Bronchial epithelial cell (primary cell): ENCODE results near the gene UNCX. TPM values are rescaled to one million over a fixed set of nuclear protein-coding genes. Genes with fewer than 3 reads are reported as not detected.

Experiments
- DNase-seq: peaks from one replicate; pipeline ENCODE4 v3.0.0-alpha.2; 2010; ENCODE audit warnings: low read depth
- FAIRE-seq: peaks from 2 replicates; lab custom pipeline; 2011; peaks lifted over from hg19 to GRCh38; lab: Jason Lieb, UNC
- H3K27me3 ChIP-seq: 2 replicates; pipeline ENCODE4 v1.5.1; 2011; ENCODE audit warnings: low read length; ENCODE audit not compliant: control insufficient read depth, insufficient read depth
- H3K36me3 ChIP-seq: 2 replicates; pipeline ENCODE4 v1.5.1; 2011; ENCODE audit warnings: low read length; ENCODE audit not compliant: control insufficient read depth, insufficient read depth
- H3K4me3 ChIP-seq: 2 replicates; pipeline ENCODE4 v1.5.1; 2011; ENCODE audit warnings: mild to moderate bottlenecking, low read depth, low read length, control low read depth
- total RNA-seq: library from RNA; depleted of rRNA; stranded (reverse); fragments of >200 nt; gene quantifications from 2 replicates; pipeline ENCODE4 v1.2.1, GENCODE V29; 2014
- TF ChIP-seq, protein P1 (sequence below): IDR thresholded peaks from 2 replicates; pipeline ENCODE4 v1.5.1; 2011; ENCODE audit warnings: mild to moderate bottlenecking, moderate library complexity, low read length, control low read depth, inconsistent platforms; ENCODE audit not compliant: insufficient read depth, severe bottlenecking

The UNCX gene
- total RNA-seq, 1 donor from 2014 or later: not detected

DNA sequence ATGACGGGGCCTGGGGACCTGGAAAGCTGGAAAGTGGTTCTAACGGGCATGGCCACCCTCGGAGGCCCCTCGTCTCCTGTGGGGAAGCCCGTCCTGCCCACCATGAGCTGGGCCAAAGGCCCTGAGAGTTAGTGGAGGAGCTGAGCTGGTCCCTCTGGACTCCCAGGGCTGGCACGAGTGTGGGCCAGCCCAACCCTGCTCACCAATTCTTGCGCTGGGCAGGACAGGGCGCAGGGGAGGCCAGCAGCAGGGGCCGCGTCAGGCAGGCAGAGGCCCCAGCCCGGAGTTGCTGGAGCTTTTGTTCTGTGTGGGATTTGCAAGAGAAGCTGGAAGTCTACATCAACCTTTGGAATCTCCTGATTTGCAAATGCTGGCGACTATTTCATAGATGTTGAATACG, 29.8 kb downstream of the UNCX start:
- no peak for FAIRE-seq
- TF ChIP-seq, protein P1, sequence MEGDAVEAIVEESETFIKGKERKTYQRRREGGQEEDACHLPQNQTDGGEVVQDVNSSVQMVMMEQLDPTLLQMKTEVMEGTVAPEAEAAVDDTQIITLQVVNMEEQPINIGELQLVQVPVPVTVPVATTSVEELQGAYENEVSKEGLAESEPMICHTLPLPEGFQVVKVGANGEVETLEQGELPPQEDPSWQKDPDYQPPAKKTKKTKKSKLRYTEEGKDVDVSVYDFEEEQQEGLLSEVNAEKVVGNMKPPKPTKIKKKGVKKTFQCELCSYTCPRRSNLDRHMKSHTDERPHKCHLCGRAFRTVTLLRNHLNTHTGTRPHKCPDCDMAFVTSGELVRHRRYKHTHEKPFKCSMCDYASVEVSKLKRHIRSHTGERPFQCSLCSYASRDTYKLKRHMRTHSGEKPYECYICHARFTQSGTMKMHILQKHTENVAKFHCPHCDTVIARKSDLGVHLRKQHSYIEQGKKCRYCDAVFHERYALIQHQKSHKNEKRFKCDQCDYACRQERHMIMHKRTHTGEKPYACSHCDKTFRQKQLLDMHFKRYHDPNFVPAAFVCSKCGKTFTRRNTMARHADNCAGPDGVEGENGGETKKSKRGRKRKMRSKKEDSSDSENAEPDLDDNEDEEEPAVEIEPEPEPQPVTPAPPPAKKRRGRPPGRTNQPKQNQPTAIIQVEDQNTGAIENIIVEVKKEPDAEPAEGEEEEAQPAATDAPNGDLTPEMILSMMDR: no peak
- Histone ChIP-seq H3K4me3 (no peak overlapping the region), H3K36me3 (no peaks in the 10 kb centered on the region), H3K27me3 (no peaks in the 10 kb centered on the region)
- no peak for DNase-seq

GRCh38 chr7:1263391-1263951, 30.8 kb downstream of the UNCX start:
- FAIRE-seq: no peak

DNA sequence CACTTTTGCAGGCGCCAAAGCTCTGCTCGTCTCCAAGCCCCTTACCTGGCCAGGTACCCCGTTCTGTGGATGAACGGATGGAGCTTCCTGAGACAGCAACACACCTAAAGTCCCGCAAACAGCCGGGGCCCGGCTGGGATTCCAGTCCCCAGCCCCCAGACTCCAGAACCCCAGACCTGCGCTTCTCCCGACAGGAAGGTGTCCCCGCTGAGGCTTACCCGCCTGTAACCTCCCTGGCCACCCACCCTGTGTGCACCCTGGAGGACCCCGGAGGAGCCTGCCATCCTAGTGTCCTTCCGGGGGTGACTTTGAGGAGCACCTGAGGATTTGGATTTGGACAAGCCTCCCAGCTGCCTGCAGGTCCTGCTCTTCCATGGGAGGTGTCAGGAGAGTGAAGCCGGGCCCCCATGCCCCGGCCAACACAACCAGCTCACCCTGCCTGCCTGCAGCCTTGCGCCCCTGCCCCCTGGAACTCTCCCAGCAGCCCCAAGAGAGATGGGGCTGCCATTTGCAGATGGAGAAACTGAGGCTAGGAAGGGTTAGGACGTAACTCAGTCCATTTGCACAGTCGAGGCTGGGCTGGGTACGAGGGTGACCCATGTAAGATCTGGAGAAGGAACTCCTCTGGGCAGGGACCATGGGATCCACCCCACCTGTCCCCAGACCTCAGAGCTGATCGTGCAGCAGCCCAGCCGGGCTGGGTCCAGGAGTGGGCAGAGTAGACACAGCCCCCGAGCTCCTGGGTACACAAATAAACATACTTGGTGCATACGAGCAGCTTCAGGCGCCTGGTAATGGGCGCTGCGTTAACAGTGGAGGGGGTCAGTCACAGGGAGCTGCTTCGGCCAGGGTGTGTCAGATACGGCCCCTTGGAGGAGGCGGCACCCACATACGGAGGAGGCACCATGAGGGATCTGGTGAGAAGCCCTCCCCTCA, 31.9 kb downstream of the UNCX start:
- no peak overlapping the region for H3K4me3 ChIP-seq
- H3K27me3 ChIP-seq: no peaks in the 10 kb centered on the region
- TF ChIP-seq, protein P1: no peak

More at GRCh38 chr7:1263391-1263951, 30.8 kb downstream of the UNCX start:
- DNase-seq: no peak
- TF ChIP-seq, protein P1: no peak
- Histone ChIP-seq H3K36me3 (no peaks in the 10 kb centered on the region), H3K27me3 (no peaks in the 10 kb centered on the region), H3K4me3 (no peak overlapping the region)

DNA sequence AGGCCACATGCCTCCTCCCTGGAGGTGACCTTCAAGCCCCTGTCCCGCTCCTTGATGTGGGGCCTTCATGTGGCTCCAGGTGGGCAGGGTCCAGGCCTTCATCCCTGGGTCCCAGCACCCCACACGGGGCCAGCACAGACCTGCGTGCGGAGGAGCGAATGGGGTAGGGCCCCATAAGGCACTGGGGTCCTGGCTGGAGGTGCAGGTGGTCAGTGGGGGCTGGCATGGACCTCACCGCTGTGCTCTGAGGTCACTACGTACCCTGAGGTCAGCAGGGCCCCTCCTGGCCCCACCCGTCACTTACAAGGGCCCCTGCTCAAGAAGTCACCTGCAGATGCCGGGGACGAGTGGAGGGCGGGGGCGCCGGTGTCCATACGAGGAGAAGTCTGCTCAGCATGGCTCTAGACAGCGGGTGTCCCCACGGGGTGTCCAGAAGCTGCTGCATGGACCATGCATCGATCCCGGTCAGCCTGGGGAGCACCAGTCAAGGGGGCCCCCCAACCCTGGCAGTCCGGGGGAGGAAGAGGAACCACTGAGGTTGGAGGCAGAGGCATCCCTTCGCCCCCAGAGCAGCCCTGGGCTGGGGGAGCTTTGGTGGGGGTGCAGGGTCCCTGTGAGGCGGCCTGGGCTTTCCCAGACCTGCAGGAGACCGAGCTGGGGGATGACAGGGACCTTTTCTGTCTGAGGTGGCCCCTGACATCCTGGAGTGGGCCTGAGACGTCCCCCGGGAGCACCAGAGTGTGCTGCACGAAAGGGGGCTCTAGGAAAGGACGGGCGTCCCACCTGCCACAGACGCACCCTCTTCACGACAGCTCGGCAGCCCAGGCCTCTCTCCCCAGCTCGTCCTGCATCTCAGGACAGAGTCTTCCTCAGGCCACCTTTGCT, 34.6 kb downstream of the UNCX start:
- Histone ChIP-seq H3K27me3 (no peaks in the 10 kb centered on the region), H3K4me3 (no peak overlapping the region), H3K36me3 (no peaks in the 10 kb centered on the region)
- DNase-seq (no peak), FAIRE-seq (no peak)
- TF ChIP-seq, protein P1: no peak

More for the DNA sequence above, 31.9 kb downstream of the UNCX start:
- H3K36me3 ChIP-seq: no peaks in the 10 kb centered on the region
- FAIRE-seq (no peak), DNase-seq (no peak)

- TF ChIP-seq, protein P1: no peak
- DNase-seq (no peak), FAIRE-seq (no peak)
- no peaks in the 10 kb centered on the region for H3K36me3 ChIP-seq
- H3K27me3 ChIP-seq: no peaks in the 10 kb centered on the region
- no peak overlapping the region for H3K4me3 ChIP-seq
These were observed 35.6 kb downstream of the UNCX start for GRCh38 chr7:1268076-1268815.
